Neural progenitor cell (in vitro differentiated cells): ENCODE results near the gene PDGFD.

Experiments used
- EZH2phosphoT487 ChIP-seq: fragments of 200-600 bp; sonication (generic); IDR thresholded peaks from 2 replicates; pipeline ENCODE4 v1.6.1; 2017; ENCODE audit warnings: antibody characterized with exemption
- TF ChIP-seq, protein P1 (sequence below): fragments of 200-600 bp; sonication (generic); IDR thresholded peaks from 2 replicates; pipeline ENCODE4 v1.5.1; 2017; ENCODE audit warnings: antibody characterized with exemption, mild to moderate bottlenecking

DNA sequence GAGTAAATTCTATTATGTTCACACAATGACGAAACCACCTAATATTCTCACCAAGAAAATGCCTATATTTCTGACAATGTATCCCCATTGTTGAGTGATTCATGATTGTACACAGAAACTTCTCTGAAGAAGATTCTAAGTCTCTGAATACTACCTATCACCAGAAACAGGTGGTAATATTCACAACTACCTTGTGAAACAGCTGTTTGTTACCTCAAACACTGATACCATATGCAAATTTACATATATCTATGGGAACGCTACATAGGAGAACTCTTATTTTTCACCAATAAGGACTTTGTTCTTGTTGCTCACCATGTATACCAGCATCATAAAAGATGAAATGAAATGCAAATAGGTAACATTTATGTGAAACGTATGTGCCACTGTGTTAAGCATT is 59.3 kb downstream of the PDGFD start:
- TF ChIP-seq, protein P1, sequence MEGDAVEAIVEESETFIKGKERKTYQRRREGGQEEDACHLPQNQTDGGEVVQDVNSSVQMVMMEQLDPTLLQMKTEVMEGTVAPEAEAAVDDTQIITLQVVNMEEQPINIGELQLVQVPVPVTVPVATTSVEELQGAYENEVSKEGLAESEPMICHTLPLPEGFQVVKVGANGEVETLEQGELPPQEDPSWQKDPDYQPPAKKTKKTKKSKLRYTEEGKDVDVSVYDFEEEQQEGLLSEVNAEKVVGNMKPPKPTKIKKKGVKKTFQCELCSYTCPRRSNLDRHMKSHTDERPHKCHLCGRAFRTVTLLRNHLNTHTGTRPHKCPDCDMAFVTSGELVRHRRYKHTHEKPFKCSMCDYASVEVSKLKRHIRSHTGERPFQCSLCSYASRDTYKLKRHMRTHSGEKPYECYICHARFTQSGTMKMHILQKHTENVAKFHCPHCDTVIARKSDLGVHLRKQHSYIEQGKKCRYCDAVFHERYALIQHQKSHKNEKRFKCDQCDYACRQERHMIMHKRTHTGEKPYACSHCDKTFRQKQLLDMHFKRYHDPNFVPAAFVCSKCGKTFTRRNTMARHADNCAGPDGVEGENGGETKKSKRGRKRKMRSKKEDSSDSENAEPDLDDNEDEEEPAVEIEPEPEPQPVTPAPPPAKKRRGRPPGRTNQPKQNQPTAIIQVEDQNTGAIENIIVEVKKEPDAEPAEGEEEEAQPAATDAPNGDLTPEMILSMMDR = no peak
- TF ChIP-seq EZH2phosphoT487 = no peak
